Measurements from ENCODE around the gene OR4K15. TPM values are rescaled to one million over a fixed set of nuclear protein-coding genes. Genes with fewer than 3 reads are reported as not detected.
"Not testable (repeated sequence)": the region's sequence is repeated elsewhere in the genome, so short reads cannot be mapped to it uniquely, and the experiment has no call there.

The OR4K15 gene
- total RNA-seq, 2 donors from 2014 or later = not detected

DNA sequence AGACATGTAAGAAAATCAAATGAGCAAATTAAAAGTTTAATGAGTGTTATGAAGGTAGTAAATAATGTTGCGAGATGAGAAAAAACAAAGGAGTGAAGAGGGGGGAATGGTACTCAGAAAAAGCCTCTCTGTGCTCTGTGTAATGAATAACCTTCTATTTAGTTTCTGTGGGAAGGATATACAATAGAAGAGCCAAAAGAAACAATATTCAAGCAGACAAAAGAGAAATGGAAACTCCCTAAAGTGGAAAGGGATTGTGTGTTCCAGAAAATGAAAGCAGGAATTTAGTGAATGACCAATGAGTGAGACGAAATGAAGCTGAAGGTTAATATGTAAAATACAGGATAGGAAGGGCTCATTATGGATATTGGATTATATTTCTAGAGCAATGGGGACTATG is 26.2 kb upstream of the OR4K15 start:
- DNase-seq = no peak
- H3K36me3 ChIP-seq (replicated peaks in 1 of 2; ENCODE audit: insufficient read depth in 1 of 2, low read depth in 2 of 2) = no peaks in the 10 kb centered on the region
- H3K9me3 ChIP-seq = no peaks in the 10 kb centered on the region
- H3K27me3 ChIP-seq = no peaks in the 10 kb centered on the region
- intact Hi-C loops (cut with DNase I) = no loop called here
- H3K4me1 ChIP-seq = no peaks in the 10 kb centered on the region
- no peak overlapping the region for H3K4me3 ChIP-seq
- no peak for ATAC-seq
- no peak overlapping the region for H3K27ac ChIP-seq
- 44 to 53% methylated on average over 2 of the region's 2 CpGs for WGBS, 2 donors
- no peak for TF ChIP-seq POLR2A (IDR thresholded peaks at IDR 0.05)
- TF ChIP-seq, protein P1, sequence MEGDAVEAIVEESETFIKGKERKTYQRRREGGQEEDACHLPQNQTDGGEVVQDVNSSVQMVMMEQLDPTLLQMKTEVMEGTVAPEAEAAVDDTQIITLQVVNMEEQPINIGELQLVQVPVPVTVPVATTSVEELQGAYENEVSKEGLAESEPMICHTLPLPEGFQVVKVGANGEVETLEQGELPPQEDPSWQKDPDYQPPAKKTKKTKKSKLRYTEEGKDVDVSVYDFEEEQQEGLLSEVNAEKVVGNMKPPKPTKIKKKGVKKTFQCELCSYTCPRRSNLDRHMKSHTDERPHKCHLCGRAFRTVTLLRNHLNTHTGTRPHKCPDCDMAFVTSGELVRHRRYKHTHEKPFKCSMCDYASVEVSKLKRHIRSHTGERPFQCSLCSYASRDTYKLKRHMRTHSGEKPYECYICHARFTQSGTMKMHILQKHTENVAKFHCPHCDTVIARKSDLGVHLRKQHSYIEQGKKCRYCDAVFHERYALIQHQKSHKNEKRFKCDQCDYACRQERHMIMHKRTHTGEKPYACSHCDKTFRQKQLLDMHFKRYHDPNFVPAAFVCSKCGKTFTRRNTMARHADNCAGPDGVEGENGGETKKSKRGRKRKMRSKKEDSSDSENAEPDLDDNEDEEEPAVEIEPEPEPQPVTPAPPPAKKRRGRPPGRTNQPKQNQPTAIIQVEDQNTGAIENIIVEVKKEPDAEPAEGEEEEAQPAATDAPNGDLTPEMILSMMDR (IDR thresholded peaks at IDR 0.05) = no peak

DNA sequence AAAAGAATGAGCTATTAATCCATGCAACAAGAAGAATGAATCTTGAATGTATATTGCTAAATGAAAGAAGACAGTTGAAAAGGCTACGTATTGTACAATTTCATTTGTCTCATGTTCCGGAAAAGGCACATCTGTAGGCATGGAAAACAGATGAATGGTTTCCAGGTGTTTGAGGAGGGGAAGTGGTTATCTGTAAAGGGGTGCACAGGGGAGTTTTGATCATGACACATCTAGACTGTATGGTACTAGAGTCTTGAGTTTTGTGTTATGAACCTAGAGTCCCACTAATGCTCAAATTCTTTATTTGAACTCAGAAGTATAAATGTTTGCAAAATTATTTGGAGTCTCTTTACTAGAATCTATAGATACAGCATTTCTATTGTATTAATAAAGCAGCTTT is 5.7 kb upstream of the OR4K15 start:
- not testable (repeated sequence) for H3K4me1 ChIP-seq

DNA sequence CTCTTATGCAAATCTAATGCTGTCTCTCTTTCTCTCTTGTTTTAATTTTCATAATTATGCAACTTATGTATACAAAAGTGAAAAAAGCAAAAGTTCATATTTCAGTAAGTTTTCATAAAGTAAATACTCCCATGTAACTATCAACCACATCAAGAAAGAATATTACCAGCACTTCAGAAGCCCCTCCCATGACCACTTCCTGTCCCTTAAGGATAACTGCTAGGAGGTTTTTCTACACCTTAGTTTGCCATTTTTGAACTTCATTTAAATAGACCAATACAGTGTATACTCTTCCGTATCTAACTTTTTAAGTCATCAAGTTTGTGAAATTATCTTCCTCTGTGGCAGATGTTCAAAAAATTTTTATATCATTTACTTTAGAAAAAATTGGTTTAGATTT is 547 bp upstream of the OR4K15 start:
- H3K27ac ChIP-seq = no peak overlapping the region
- no peaks in the 10 kb centered on the region for H3K27me3 ChIP-seq
- TF ChIP-seq, protein P1 (IDR thresholded peaks at IDR 0.05) = no peak
- no peak for TF ChIP-seq POLR2A (IDR thresholded peaks at IDR 0.05)
- H3K4me3 ChIP-seq = no peak overlapping the region
- WGBS, 2 donors = 55 to 59% methylated on average over 1 of the region's 1 CpG
- DNase-seq (no peak), ATAC-seq (no peak)
- intact Hi-C loops (cut with DNase I) = no loop called here
- H3K36me3 ChIP-seq (replicated peaks in 1 of 2; ENCODE audit: insufficient read depth in 1 of 2, low read depth in 2 of 2) = no peaks in the 10 kb centered on the region
- no peaks in the 10 kb centered on the region for H3K9me3 ChIP-seq
- no peaks in the 10 kb centered on the region for H3K4me1 ChIP-seq

More for the DNA sequence above, 5.7 kb upstream of the OR4K15 start:
- H3K4me3 ChIP-seq; DNase-seq; H3K27ac ChIP-seq; intact Hi-C loops (cut with DNase I); H3K27me3 ChIP-seq; ATAC-seq; H3K9me3 ChIP-seq; H3K36me3 ChIP-seq (replicated peaks in 1 of 2; ENCODE audit: insufficient read depth in 1 of 2, low read depth in 2 of 2): not testable (repeated sequence)
- 41 to 50% methylated on average over 2 of the region's 2 CpGs for WGBS, 2 donors

DNA sequence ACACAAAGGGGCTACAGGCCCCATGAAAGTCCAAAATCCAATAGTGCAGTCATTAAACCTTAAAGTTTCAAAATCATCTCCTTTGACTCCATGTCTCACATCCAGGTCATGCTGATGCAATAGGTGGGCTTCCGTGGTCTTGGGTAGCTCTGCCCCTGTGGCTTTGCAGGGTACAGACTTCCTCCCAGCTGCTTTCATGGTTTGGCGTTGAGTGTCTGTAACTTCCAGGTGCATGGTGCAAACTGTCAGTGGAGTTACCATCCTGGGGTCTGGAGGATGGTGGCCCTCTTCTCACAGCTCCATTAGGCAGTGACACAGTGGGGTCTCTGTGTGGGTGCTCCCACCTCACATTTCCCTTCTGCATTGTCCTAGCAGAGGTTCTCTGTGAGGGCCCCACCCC is 18.0 kb downstream of the OR4K15 start:
- H3K27ac ChIP-seq = no peak overlapping the region
- TF ChIP-seq, protein P1 (IDR thresholded peaks at IDR 0.05) = no peak
- no peak for TF ChIP-seq POLR2A (IDR thresholded peaks at IDR 0.05)
- H3K4me3 ChIP-seq = no peak overlapping the region
- no peaks in the 10 kb centered on the region for H3K9me3 ChIP-seq
- no peak for ATAC-seq
- intact Hi-C loops (cut with DNase I) = no loop called here
- WGBS, 2 donors = 33 to 51% methylated on average over 2 of the region's 2 CpGs
- no peak for DNase-seq
- H3K36me3 ChIP-seq (replicated peaks in 1 of 2; ENCODE audit: insufficient read depth in 1 of 2, low read depth in 2 of 2) = no peaks in the 10 kb centered on the region
- H3K27me3 ChIP-seq = no peaks in the 10 kb centered on the region
- no peaks in the 10 kb centered on the region for H3K4me1 ChIP-seq

DNA sequence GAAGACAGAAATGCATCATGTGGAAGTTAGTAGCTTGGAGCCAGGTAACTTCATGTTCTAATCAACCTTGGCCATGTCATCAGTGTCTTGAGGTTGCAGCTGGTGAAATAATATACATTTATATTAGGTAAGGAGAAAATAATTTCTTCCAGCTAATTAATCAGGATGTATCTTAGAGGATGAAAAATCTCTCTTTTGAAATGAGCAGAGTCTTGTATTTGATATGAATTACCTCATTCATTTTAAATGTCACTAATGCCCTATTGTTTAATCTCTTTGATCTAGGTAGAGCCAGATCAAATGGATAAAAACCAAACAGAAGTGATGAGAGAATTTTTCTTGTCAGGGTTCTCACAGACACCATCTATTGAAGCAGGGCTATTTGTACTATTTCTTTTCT is 26.5 kb downstream of the OR4K15 start, which contains the start of gene OR4Q2:
TSS of gene OR4Q2 (plus strand) at position 301 of the 400 bp plus-strand sequence.
- intact Hi-C loops (cut with DNase I) = no loop called here
- DNase-seq (no peak), ATAC-seq (no peak)
- H3K27ac ChIP-seq = no peak within 1 kb of the TSS
- H3K36me3 ChIP-seq (replicated peaks in 1 of 2; ENCODE audit: insufficient read depth in 1 of 2, low read depth in 2 of 2) = no peaks in the 10 kb centered on the region
- H3K9me3 ChIP-seq = no peaks in the 10 kb centered on the region
- H3K4me3 ChIP-seq = no peak within 1 kb of the TSS
- no peaks in the 10 kb centered on the region for H3K27me3 ChIP-seq
- no peak for TF ChIP-seq POLR2A (IDR thresholded peaks at IDR 0.05)
- TF ChIP-seq, protein P1 (IDR thresholded peaks at IDR 0.05) = no peak
- no peaks in the 10 kb centered on the region for H3K4me1 ChIP-seq

All from body of pancreas (tissue), 4 donors.